Hematopoietic multipotent progenitor cell treated with erythropoietin and hydrocortisone succinate and interleukin-3 and kit ligand, for 4 days (in vitro differentiated cells): ENCODE data around the gene HYDIN.
"Not testable (repeated sequence)": the region's sequence is repeated elsewhere in the genome, so short reads cannot be mapped to it uniquely, and the experiment has no call there.

Source experiments
- DNase-seq: peaks from one replicate; pipeline ENCODE4 v3.0.0-alpha.2; 2015

HYDIN gene

DNA sequence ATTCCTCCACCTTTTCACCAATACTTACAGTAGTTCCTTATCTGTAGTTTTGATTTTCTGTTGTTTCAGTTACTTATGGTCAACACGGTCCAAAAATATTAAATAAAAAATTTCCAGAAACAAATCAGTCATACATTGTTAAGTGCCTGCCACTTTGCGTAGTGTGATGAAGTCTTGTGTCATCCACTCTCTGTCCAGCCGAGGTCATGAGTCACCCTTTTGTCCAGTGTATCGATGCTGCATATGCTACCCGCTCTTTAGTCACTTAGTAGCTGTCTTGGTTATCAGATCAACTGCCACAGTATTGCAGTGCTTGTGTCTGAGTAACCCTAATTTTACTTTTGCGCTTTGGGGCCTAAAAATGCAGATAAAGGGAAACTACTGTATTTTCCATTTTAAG is 146.9 kb downstream of the HYDIN start:
- DNase-seq: not testable (repeated sequence)

- DNase-seq: not testable (repeated sequence)
These were observed 149.7 kb downstream of the HYDIN start for GRCh38 chr16:71080777-71081176.

DNA sequence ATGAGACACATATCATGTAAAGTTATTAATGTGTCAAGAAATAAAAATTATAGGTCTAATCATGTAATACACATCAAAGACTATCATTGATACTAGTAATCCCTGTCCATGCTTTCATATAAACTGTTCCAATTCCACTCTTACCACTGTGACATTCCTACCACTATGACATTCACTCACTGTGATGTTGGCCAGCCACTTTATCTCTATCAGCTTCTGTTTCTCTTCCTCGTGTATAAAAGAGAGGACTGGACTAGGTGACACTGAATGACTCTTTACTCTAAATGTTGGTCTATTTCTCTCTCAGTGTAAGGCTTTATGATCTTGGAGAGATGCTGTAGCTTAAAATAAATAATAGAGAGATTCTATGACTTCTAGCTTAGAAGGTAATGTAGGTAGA is 150.3 kb downstream of the HYDIN start:
- not testable (repeated sequence) for DNase-seq

GRCh38 chr16:71070651-71071050 is 159.9 kb downstream of the HYDIN start:
- DNase-seq: not testable (repeated sequence)

- DNase-seq: not testable (repeated sequence)
These were observed 160.7 kb downstream of the HYDIN start for GRCh38 chr16:71069842-71070241.

DNA sequence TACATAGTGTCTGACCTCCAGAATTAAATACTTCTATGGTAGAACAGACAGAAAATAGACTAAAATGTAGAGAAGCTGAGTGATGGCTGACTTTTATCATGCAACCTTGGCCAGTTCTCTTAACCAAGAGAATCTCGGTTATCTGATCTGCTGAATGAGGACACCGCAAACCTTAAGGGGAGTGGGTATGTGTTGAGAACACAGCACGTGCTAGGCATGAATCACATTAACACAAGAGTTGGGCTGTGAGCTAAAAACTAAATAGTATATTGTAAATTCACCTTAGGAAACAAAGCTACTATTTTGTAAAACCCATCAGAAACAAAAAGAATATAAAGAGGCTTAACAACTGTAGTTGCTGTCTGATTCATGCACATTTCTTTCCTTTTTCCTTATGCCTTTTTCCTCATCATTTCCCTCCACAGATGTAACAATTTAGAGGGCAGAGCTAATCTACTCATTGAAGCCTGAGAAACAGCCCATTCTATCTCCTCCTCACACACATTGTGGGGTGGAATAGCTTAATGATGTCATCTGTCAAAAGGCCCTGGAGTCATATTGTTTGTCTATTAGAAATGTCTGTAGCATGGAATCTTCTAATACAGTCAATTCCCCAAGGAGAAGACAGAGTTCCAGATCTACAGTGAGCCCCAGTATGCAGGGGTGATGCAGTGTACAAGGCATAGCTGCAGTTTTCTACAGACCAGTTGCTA is 176.5 kb downstream of the HYDIN start:
- DNase-seq: not testable (repeated sequence)

GRCh38 chr16:71050307-71050706 is 180.2 kb downstream of the HYDIN start:
- DNase-seq: not testable (repeated sequence)

DNA sequence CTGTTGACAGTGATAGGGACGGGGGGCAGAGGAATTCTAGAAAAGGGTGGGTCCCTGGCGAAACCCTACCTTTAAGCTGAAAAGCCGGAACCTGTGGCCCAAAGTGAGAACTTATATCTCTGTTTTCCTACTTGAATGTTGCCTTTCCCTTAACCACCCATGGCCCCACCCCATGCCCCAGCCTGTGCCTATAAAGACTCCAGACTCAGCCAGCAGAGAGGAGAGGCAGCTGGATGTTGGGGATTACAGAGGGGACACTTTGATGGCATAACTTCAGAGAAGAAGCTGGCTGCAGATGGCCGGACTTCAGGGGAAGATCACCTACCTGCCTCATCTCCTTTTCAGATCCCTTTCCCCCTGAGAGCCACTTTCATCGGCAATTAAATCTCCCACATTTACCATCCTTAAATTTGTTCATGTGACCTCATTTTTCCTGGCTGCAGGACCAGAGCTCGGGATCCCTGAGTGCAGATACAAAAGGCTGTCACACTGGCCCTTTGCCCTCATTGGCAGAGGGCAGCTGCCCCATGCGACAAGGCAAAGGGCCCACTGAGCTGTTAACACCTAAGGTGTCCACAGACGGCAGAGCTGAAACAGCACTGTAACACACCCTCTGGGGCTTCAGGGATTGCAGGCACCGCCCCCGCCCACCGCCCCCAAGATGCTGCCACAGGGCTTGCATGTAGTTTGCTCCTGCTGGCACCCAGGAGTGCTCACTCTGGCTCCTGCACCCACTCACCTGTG is 191.0 kb downstream of the HYDIN start:
- DNase-seq: not testable (repeated sequence)

DNA sequence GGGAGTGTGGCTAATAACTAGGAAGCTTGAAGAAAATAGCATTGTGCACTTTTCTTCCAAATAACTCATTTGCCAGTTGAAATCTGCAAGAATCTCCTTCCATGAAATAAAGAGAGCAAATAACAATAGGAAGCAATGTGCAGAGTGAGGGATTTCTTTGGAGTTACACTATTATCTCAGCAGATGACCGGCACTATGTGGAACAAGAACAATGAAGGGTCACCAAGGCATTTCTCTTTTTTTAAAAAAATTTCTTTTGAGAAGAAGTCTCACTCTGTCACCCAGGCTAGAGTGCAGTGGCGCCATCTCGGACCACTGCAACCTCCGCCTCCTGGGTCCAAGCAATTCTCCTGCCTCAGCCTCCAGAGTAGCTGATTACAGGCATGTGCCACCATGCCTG is 192.1 kb downstream of the HYDIN start:
- DNase-seq: not testable (repeated sequence)

DNA sequence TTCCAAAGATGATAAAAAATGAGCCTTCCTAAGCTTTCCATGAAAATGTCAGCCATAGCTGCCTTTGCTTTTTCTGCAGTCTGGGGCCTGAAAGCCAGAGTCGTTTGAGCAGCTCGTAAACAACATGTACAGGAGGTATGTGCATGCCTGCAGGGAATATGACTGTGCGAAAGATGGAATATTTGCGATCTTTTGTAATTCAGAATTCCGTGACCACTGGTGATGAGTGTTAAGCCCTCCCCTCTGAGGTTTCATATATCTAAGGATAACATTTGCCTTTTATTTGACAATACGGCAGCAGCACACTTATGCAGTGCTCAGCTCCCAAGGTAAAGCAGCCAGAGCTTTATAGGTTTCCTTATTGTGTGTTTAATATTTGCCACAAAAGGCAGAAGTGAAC is 192.5 kb downstream of the HYDIN start:
- DNase-seq: not testable (repeated sequence)

DNA sequence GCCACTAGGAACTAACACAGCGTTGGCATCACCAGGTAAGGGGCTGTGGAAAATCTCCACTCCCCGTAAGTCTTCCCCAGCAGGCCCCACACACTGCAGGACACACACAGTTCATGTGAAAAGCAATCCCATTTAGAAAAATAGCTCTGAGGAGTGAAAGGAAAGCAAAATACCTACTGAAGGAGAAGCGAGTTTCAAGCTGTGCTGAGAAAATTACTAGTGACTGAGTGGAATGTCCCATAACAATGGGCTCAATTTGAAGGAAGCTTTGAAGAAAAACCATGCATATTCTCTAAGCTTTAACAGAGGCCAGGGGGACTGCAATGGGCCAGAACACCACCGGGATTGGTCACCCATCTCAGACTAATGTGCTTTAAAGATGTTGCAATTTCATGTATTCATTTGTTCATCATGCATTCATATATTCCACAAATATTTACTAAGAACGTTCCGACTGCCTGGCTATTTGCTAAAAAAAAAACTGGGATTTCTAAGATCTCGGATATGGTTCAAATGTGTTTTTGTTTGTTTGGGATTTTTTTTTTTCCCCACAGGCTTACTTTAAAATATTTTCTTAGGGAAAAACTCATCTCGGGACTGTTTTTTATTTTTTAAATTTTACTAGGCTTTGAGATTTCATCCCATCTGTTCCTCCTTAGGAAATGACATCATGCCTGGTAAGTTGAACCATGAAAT is 202.3 kb downstream of the HYDIN start:
- not testable (repeated sequence) for DNase-seq

DNA sequence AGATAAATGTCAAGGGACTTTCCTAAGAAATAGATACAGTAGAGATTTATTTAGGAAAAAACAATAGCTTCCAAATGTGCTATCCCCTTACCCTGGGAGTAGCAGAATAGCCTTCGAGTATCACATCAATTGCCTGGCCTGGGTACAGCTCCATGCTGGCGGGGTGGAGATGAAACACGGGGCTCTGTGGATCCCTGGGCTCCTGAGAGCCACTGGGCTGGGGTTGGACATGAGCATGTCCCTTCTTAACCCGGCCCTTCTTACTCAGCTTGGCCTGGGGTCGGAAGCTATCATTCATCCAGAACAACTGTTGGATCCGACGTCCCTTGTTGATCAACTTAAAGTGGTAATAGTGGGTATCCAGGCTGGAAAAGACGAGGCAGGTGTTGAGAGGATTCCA is 203.0 kb downstream of the HYDIN start:
- not testable (repeated sequence) for DNase-seq

DNA sequence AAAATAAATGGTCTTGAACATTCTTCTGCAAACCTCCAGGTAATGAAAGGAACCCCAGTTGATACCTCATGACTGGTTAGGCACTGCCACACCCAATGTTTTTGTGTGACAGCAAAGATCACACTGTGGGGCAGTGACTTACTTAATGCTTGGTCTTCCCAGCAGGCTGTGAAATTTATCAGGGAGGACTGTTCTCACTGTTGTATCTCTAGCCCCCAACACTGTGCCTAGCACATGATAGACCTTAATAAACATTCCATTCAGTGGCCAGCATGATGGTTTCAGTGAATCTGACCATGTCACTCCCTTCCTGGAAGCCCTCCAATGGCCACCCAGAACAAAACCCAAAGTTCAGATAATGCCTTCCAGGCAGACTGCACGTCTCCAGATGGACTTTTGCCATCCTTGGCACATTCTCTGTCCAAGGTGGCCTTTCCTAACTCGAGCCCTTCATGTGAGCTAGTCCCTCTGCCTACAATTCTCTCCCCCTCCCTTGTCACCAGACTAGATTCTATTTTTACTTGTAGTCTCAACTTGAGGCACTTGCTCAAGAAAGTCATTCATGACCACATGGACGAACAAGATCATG is 206.6 kb downstream of the HYDIN start:
- DNase-seq: not testable (repeated sequence)

- not testable (repeated sequence) for DNase-seq
These were observed 208.5 kb downstream of the HYDIN start for GRCh38 chr16:71021961-71022537.

- not testable (repeated sequence) for DNase-seq
These were observed 211.3 kb downstream of the HYDIN start for GRCh38 chr16:71019067-71019682.

DNA sequence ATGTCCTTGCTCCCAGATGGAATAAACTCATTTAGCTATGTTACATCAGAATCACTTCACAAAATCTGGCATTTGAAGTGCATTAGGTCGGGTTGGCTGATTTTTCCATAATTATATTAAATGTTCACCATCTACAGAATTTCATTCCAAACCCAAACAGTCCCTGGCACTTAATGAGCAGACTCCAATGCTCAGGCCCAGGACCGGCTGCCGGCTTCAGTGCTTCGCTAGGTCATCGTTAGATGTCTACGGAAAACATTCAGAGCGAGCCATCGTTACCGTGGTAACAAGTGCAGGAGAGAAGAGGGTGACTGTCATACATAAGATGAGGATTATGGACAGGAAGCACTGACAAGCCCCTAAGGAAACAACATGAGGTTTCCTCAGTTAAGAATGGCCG is 215.1 kb downstream of the HYDIN start:
- DNase-seq: not testable (repeated sequence)

- DNase-seq: not testable (repeated sequence)
These were observed 220.9 kb downstream of the HYDIN start for GRCh38 chr16:71009440-71010223.

DNA sequence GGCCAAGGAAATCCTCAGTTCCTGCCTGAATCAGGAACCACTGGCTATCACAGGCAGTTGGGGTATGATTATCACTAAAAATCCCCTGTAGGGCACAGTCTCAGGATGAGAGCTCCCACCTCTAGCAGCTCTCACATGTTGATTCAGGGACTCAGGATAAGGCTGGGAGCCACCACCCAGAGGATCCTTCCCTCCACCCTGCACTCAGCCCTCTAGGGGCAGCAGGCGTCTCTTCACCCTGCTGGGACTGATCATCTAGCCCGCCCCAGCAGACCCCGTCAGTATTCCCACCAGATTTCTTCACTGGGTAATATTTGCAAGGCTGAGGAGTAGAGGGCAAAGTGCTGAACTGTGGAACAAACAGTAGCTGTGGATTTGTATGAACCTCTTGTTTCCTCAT is 224.0 kb downstream of the HYDIN start:
- DNase-seq: not testable (repeated sequence)

DNA sequence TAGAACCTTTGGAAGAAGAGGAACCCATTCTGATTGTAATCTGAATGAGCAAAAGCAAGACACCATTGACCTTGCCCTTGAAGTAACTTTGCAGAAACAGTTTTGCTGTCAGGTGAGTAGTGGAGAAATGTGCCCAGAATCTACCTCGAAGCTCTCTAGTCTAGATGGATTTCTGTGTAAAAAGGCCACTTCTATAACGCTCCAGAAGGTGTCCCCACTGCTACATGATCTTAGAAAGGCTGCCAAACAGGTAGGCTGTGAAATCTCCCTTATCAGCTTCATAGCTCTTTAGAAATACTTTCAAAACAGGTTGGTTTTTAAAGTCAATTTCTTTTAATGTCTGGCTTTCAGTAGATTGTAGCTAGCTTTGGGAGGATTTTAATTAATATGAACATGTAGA is 230.8 kb downstream of the HYDIN start:
- DNase-seq: peak; percentile 20

DNA sequence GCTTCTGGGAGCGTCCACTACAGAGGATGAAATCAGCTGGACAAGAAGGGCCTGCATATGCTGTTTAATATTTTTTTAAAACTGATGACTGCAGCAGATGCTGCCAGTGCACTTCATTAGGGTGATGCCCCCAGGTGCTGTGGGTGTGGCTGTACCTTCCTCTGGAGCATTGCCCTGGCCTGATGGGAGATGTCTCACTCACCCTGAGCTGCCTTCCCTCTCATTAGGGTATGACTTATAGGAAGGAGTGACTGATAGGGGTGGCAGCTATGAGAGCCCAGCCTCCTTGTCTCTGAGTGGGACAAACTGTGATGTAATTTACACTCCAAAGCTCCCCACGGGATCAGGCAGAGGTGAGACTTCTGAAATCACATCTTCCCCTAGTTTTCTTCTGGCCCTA is 234.7 kb downstream of the HYDIN start:
- not testable (repeated sequence) for DNase-seq

DNA sequence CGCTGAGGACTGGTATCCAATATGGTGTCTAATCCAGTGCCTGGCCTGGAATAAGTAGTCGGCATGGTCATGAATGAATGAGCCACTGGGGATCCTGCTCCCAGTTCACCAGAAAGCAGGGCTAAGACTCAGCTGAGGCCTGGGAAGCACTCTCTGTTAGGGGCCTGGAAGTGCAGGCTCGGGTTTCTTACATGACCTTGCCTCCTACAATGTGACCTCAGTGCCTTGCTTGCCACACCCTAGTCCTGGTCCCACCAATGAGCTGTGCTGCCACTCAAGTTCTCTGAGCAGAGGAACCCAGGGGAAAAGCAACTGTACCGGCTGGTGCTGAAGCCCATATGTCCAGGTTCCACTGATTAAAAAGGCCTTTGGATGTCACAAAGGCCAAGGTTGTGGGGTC is 238.0 kb downstream of the HYDIN start:
- DNase-seq: not testable (repeated sequence)
